ENCODE measurements around the gene ZNF469.

- TF ChIP-seq POLR2A (IDR thresholded peaks at IDR 0.05; ENCODE audit: low read depth, low read length) (no peak), POLR2AphosphoS5 (IDR thresholded peaks at IDR 0.05; ENCODE audit: low read depth, low read length) (no peak), TAF1 (IDR thresholded peaks at IDR 0.05; ENCODE audit: borderline replicate concordance, low read depth, low read length) (no peak)
Measured at GRCh38 chr16:88341551-88342290, 41.0 kb upstream of the ZNF469 start.

All from GM12892 (cell line).